ENCODE data around the gene PTCHD1.

DNA sequence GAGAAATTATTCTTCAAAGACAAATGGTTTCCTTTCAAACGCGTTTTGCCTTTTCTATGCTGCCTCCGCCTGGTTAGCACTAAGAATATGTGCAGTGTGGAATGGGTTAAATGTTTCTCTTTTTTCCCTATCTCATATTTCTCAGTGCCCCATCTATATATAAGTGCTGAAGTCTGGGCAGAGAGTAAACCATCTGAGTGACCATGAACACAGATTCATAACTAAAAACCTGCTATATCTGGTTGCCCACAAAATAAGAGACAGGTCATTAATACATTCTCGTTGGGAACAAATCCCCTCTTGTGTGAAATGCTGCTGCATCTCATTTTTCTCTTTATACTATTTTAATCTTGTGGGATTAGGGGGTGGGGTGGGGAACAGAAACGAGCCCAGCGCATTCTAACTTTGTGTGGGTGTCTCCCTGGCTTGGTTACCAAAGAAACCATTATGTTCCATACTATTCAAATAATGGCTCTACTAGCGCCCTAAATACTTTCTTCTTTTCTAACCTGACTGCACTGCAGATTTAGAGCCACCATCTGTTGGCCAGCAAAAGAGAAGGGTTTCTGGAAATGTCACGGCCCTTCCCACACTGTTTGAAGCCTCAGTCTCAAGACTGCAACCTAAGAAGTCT lies 42.2 kb upstream of the PTCHD1 start:
- no peak for TF ChIP-seq POLR2AphosphoS5 (IDR thresholded peaks at IDR 0.05; ENCODE audit: low read length)
- TF ChIP-seq ZNF384 (IDR thresholded peaks at IDR 0.05; ENCODE audit: borderline replicate concordance, low read depth, low read length) = no peak
- TF ChIP-seq CTCF (IDR thresholded peaks at IDR 0.05 in 2 of 3, conservative IDR thresholded peaks at IDR 0.05 in 1 of 3; ENCODE audit: control insufficient read depth in 2 of 3, extremely low read depth in 1 of 3, insufficient read depth in 1 of 3, low read depth in 3 of 3, low read length in 3 of 3) = no peak
- no peak for TF ChIP-seq ZNF207 (IDR thresholded peaks at IDR 0.05; ENCODE audit: borderline replicate concordance)
- no peak for TF ChIP-seq E2F4 (IDR thresholded peaks at IDR 0.05; ENCODE audit: low read depth, low read length)
- no peak for TF ChIP-seq ETV6 (conservative IDR thresholded peaks at IDR 0.05 in 1 of 2, IDR thresholded peaks at IDR 0.05 in 1 of 2; ENCODE audit: borderline replicate concordance in 1 of 2, low read depth in 1 of 2)
- no peak for TF ChIP-seq MEF2A (IDR thresholded peaks at IDR 0.05; ENCODE audit: insufficient read depth, low read depth, low read length)
- no peak for TF ChIP-seq RAD21 (IDR thresholded peaks at IDR 0.05; ENCODE audit: insufficient read depth, low read depth, low read length)
- TF ChIP-seq ZZZ3 (IDR thresholded peaks at IDR 0.05; ENCODE audit: control insufficient read depth, insufficient read length, low read depth) = no peak
- TF ChIP-seq HCFC1 (IDR thresholded peaks at IDR 0.05; ENCODE audit: low read length) = no peak

Measured in GM12878 (cell line).